Choroid plexus epithelial cell (primary cell): ENCODE data around the gene CTSH.

Source experiments
- DNase-seq: peaks from one replicate; pipeline ENCODE4 v3.0.0-alpha.2; 2010; ENCODE audit warnings: low read depth
- H3K4me3 ChIP-seq: 2 replicates; pipeline ENCODE4 v1.5.1; 2011; ENCODE audit warnings: low read depth, mild to moderate bottlenecking, control low read depth, low read length, moderate library complexity
- TF ChIP-seq, protein P1 (sequence below): conservative IDR thresholded peaks from 2 replicates; pipeline ENCODE4 v1.5.1; 2011; ENCODE audit warnings: low read depth, mild to moderate bottlenecking, control low read depth, inconsistent platforms, low read length, moderate library complexity

The CTSH gene

GRCh38 chr15:78913012-78913411 lies 31.8 kb downstream of the CTSH start:
- TF ChIP-seq, protein P1, sequence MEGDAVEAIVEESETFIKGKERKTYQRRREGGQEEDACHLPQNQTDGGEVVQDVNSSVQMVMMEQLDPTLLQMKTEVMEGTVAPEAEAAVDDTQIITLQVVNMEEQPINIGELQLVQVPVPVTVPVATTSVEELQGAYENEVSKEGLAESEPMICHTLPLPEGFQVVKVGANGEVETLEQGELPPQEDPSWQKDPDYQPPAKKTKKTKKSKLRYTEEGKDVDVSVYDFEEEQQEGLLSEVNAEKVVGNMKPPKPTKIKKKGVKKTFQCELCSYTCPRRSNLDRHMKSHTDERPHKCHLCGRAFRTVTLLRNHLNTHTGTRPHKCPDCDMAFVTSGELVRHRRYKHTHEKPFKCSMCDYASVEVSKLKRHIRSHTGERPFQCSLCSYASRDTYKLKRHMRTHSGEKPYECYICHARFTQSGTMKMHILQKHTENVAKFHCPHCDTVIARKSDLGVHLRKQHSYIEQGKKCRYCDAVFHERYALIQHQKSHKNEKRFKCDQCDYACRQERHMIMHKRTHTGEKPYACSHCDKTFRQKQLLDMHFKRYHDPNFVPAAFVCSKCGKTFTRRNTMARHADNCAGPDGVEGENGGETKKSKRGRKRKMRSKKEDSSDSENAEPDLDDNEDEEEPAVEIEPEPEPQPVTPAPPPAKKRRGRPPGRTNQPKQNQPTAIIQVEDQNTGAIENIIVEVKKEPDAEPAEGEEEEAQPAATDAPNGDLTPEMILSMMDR: no peak
- no peak for DNase-seq
- H3K4me3 ChIP-seq: no peak overlapping the region

GRCh38 chr15:78912316-78912715 lies 32.5 kb downstream of the CTSH start:
- TF ChIP-seq, protein P1: no peak
- no peak overlapping the region for H3K4me3 ChIP-seq
- no peak for DNase-seq

DNA sequence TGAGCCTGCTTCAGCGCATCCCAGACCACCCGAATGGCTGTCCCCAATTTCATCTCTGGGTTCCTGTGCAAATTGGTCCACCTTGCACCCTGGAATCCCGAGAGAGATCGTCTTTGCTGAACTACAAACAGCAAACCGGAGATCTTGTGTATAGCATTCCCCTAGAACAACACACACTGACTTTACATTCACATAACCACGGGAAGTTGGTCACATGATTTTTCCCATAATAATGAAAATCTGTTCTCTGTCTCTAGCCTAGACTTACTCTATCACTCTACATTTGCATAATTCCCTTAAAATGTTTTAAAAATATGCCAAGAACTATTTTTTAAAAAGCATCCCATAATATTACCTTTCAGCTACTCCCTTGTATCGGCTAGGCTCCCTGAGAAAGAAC lies 34.6 kb downstream of the CTSH start:
- no peak overlapping the region for H3K4me3 ChIP-seq
- TF ChIP-seq, protein P1: no peak
- DNase-seq: no peak

GRCh38 chr15:78909791-78910228 lies 35.0 kb downstream of the CTSH start:
- TF ChIP-seq, protein P1: peak; percentile 81
- DNase-seq: peak; percentile 63

DNA sequence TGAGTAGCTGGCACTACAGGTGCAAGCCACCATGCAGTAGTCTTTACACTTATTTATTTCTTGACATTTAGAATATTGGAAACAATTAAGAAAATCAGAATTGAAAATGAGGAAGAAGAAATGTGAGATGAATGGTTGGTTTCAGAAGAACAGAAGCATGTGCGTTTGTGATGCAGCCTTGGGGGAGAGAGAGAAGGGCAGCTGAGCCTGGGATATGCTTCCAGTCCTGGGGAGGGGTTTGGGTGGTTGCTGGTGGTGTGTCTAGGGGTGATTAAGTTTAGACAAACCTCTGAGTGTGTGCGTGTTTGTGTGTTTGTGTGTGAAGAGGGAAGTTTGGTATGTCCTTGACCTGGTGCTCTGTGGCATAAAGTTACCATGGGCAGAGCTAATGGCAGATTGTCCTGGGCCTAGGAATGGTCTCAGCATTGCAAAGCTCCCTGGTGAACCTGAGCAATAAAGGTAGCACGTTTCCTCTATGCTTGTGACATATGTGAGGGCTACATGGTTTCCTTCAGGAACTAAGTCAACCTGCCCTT lies 35.6 kb downstream of the CTSH start:
- no peak for DNase-seq
- TF ChIP-seq, protein P1: no peak
- H3K4me3 ChIP-seq: no peak overlapping the region

More at GRCh38 chr15:78909791-78910228, 35.0 kb downstream of the CTSH start:
- no peak overlapping the region for H3K4me3 ChIP-seq

GRCh38 chr15:78907577-78907976 lies 37.3 kb downstream of the CTSH start:
- no peak for DNase-seq
- H3K4me3 ChIP-seq: no peak overlapping the region
- TF ChIP-seq, protein P1: peak; percentile 42

- H3K4me3 ChIP-seq: no peak overlapping the region
- peak; percentile 82 for DNase-seq
- TF ChIP-seq, protein P1: no peak
Observed at GRCh38 chr15:78906316-78906620, 38.6 kb downstream of the CTSH start.
